Vagina (tissue), 2 donors: ENCODE results near the gene KANSL1L. TPM values are rescaled to one million over a fixed set of nuclear protein-coding genes. Genes with fewer than 3 reads are reported as not detected.

Experiments
- DNase-seq, 2 donors: peaks; one replicate each; pipeline ENCODE4 v3.0.0-alpha.2; 2017; ENCODE audit errors: extremely low spot score in 2 of 2
- H3K27ac ChIP-seq: fragments of 200-600 bp; sonication (generic); one replicate; pipeline ENCODE4 v1.5.1; 2019
- H3K27me3 ChIP-seq: fragments of 200-600 bp; sonication (generic); one replicate; pipeline ENCODE4 v1.5.1; 2019
- H3K36me3 ChIP-seq, 2 donors: fragments of 200-600 bp; sonication (generic); one replicate each; pipeline ENCODE4 v1.5.1; 2017 to 2019
- H3K4me1 ChIP-seq: fragments of 200-600 bp; sonication (generic); one replicate; pipeline ENCODE4 v1.5.1; 2019
- H3K4me3 ChIP-seq, 2 donors: fragments of 200-600 bp; sonication (generic); 1 replicate in 1 of 2; 2 replicates in 1 of 2; pipeline ENCODE4 v1.5.1; 2016 to 2019
- H3K9me3 ChIP-seq: fragments of 200-600 bp; sonication (generic); one replicate; pipeline ENCODE4 v1.5.1; 2019
- CTCF ChIP-seq, 3 experiments: fragments of 450-650 bp in 2 of 3; fragments of 200-600 bp in 1 of 3; sonication (generic) in 1 of 3; IDR thresholded peaks; one replicate each; pipeline ENCODE4 v1.5.1; 2017 to 2019; ENCODE audit warnings: antibody characterized with exemption in 3 of 3, mild to moderate bottlenecking in 2 of 3, moderate library complexity in 2 of 3
- POLR2A ChIP-seq, 2 donors: fragments of 450-650 bp; IDR thresholded peaks; one replicate each; pipeline ENCODE4 v1.6.1; 2017; ENCODE audit warnings: antibody characterized with exemption in 2 of 2, mild to moderate bottlenecking in 2 of 2, moderate library complexity in 2 of 2
- POLR2AphosphoS5 ChIP-seq, 2 donors: sonication (generic); formaldehyde crosslinking; IDR thresholded peaks; one replicate each; pipeline ENCODE4 v1.9.0; 2017; ENCODE audit warnings: antibody characterized with exemption in 2 of 2, mild to moderate bottlenecking in 2 of 2, low read depth in 1 of 2; ENCODE audit not compliant: insufficient read depth in 1 of 2
- intact Hi-C: fragments of 100-400 bp; cut with DNase I; formaldehyde crosslinking; loops from one replicate; pipeline ENCODE4 v1.15.1; 2023
- total RNA-seq: library from RNA; depleted of rRNA; stranded (reverse); fragments of >200 nt; gene quantifications from one replicate; pipeline ENCODE4 v1.2.3, GENCODE V29; 2016

The KANSL1L gene
- total RNA-seq, 1 donor from 2014 or later: 29.7 TPM

GRCh38 chr2:210028178-210028577, 143.0 kb downstream of the KANSL1L start:
- Histone ChIP-seq H3K4me3 (no peak overlapping the region), H3K9me3 (no peaks in the 10 kb centered on the region), H3K27ac (no peak overlapping the region), H3K4me1 (no peaks in the 10 kb centered on the region), H3K27me3 (no peaks in the 10 kb centered on the region), H3K36me3 (peaks cover 0 to 15% of the 10 kb centered on the region in 2 donors)
- TF ChIP-seq POLR2A (IDR thresholded peaks at IDR 0.05) (no peak), POLR2AphosphoS5 (IDR thresholded peaks at IDR 0.05; ENCODE audit: insufficient read depth in 1 of 2, low read depth in 1 of 2) (no peak), CTCF (IDR thresholded peaks at IDR 0.05) (no peak)
- no peak for DNase-seq
- intact Hi-C loops: no loop called here

GRCh38 chr2:210027608-210028007, 143.6 kb downstream of the KANSL1L start:
- H3K27ac ChIP-seq: no peak overlapping the region
- H3K36me3 ChIP-seq: peaks cover 0 to 16% of the 10 kb centered on the region in 2 donors
- no peak overlapping the region for H3K4me3 ChIP-seq
- H3K27me3 ChIP-seq: no peaks in the 10 kb centered on the region
- TF ChIP-seq POLR2A (IDR thresholded peaks at IDR 0.05) (no peak), POLR2AphosphoS5 (IDR thresholded peaks at IDR 0.05; ENCODE audit: insufficient read depth in 1 of 2, low read depth in 1 of 2) (no peak)
- no peaks in the 10 kb centered on the region for H3K9me3 ChIP-seq
- no peak for DNase-seq
- intact Hi-C loops: no loop called here
- no peaks in the 10 kb centered on the region for H3K4me1 ChIP-seq

- Histone ChIP-seq H3K36me3 (peaks cover 0 to 54% of the 10 kb centered on the region in 2 donors), H3K4me1 (no peaks in the 10 kb centered on the region), H3K27ac (no peak overlapping the region), H3K9me3 (no peaks in the 10 kb centered on the region), H3K27me3 (no peaks in the 10 kb centered on the region), H3K4me3 (no peak overlapping the region)
- TF ChIP-seq POLR2A (IDR thresholded peaks at IDR 0.05) (no peak), CTCF (IDR thresholded peaks at IDR 0.05) (no peak), POLR2AphosphoS5 (IDR thresholded peaks at IDR 0.05; ENCODE audit: insufficient read depth in 1 of 2, low read depth in 1 of 2) (no peak)
- intact Hi-C loops: no loop called here
- no peak for DNase-seq
Observed at GRCh38 chr2:210022824-210023223, 148.4 kb downstream of the KANSL1L start.

DNA sequence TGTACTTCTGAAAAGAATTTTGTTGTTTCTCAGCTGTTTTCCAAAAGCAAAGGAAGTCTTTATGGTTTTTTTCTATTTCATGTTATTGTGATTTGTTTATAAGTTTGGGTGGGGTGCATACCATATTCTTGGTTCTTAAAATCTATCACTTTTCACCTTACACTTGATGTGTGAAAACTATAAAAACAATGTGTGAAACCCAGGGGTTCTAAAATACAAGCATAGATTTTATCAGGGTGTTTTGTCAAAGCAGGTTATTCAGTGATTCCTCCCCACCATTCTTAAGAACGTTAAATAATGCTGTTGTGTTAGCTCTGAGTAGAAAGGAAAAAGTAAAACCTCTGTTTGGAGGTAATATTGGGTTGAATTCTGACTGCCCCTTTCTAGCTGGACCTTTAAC, 151.1 kb downstream of the KANSL1L start:
- Histone ChIP-seq H3K27ac (no peak overlapping the region), H3K4me1 (peaks cover 3% of the 10 kb centered on the region), H3K27me3 (no peaks in the 10 kb centered on the region), H3K36me3 (peaks cover 0 to 63% of the 10 kb centered on the region in 2 donors), H3K4me3 (no peak overlapping the region), H3K9me3 (no peaks in the 10 kb centered on the region)
- TF ChIP-seq POLR2AphosphoS5 (IDR thresholded peaks at IDR 0.05; ENCODE audit: insufficient read depth in 1 of 2, low read depth in 1 of 2): no peak
- TF ChIP-seq CTCF (IDR thresholded peaks at IDR 0.05): no peak
- TF ChIP-seq POLR2A (IDR thresholded peaks at IDR 0.05): no peak
- intact Hi-C loops: no loop called here
- no peak for DNase-seq

GRCh38 chr2:210009896-210010295, 161.3 kb downstream of the KANSL1L start:
- H3K9me3 ChIP-seq: no peaks in the 10 kb centered on the region
- no peak for TF ChIP-seq CTCF (IDR thresholded peaks at IDR 0.05)
- no peak for TF ChIP-seq POLR2A (IDR thresholded peaks at IDR 0.05)
- no peak for TF ChIP-seq POLR2AphosphoS5 (IDR thresholded peaks at IDR 0.05; ENCODE audit: insufficient read depth in 1 of 2, low read depth in 1 of 2)
- intact Hi-C loops: loop anchor here (10.0 kb wide), 1 partner anchor 165 kb away; the partner anchor contains the start of gene KANSL1L
- no peak overlapping the region for H3K27ac ChIP-seq
- peaks cover 0 to 8% of the 10 kb centered on the region in 2 donors for H3K36me3 ChIP-seq
- peaks cover 15% of the 10 kb centered on the region for H3K4me1 ChIP-seq
- no peak overlapping the region for H3K4me3 ChIP-seq
- H3K27me3 ChIP-seq: no peaks in the 10 kb centered on the region
- no peak for DNase-seq
